GM23338 (cell line): Measurements from ENCODE around the gene CCDC93. TPM values are rescaled to one million over a fixed set of nuclear protein-coding genes. Genes with fewer than 3 reads are reported as not detected.

Experiments
- ATAC-seq: fragments of 200-7000 bp; cut with Tn5 transposase; 3 replicates; pipeline ENCODE4 v1.9.1; 2020
- DNase-seq: peaks from one replicate; pipeline ENCODE4 v3.0.0-alpha.2; 2015; ENCODE audit warnings: low spot score
- H2AFZ ChIP-seq: fragments of 200-600 bp; sonication (generic); 2 replicates; pipeline ENCODE4 v1.8.0; 2016; ENCODE audit warnings: antibody characterized with exemption, mild to moderate bottlenecking, moderate library complexity
- H3F3A ChIP-seq: fragments of 200-600 bp; sonication (generic); replicated peaks from 2 replicates; pipeline ENCODE4 v1.8.0; 2017; ENCODE audit warnings: antibody characterized with exemption, mixed run types, low read depth
- H3K27ac ChIP-seq: fragments of 200-600 bp; sonication (generic); 2 replicates; pipeline ENCODE4 v1.6.1; 2016; ENCODE audit warnings: low read depth
- H3K27me3 ChIP-seq: fragments of 200-600 bp; sonication (generic); 2 replicates; pipeline ENCODE4 v1.8.0; 2016; ENCODE audit warnings: mild to moderate bottlenecking, mixed run types, moderate library complexity; ENCODE audit not compliant: insufficient read depth
- H3K36me3 ChIP-seq: fragments of 200-600 bp; sonication (generic); 2 replicates; pipeline ENCODE4 v1.8.0; 2016; ENCODE audit warnings: mild to moderate bottlenecking; ENCODE audit not compliant: insufficient read depth
- H3K4me1 ChIP-seq: fragments of 200-600 bp; sonication (generic); 2 replicates; pipeline ENCODE4 v1.8.0; 2016; ENCODE audit warnings: mild to moderate bottlenecking, moderate library complexity; ENCODE audit not compliant: insufficient read depth
- H3K4me2 ChIP-seq: fragments of 200-600 bp; sonication (generic); 2 replicates; pipeline ENCODE4 v1.7.1; 2017; ENCODE audit warnings: mixed run types
- H3K4me3 ChIP-seq: fragments of 200-600 bp; sonication (generic); 2 replicates; pipeline ENCODE4 v1.6.1; 2016; ENCODE audit warnings: mixed run types
- H3K79me2 ChIP-seq: fragments of 200-600 bp; sonication (generic); replicated peaks from 2 replicates; pipeline ENCODE4 v1.8.0; 2017; ENCODE audit warnings: mild to moderate bottlenecking; ENCODE audit not compliant: insufficient read depth
- H3K9me2 ChIP-seq: fragments of 200-600 bp; sonication (generic); 2 replicates; pipeline ENCODE4 v1.8.0; 2017; ENCODE audit not compliant: insufficient read depth
- H4K20me1 ChIP-seq: fragments of 200-600 bp; sonication (generic); replicated peaks from 2 replicates; pipeline ENCODE4 v1.8.0; 2017; ENCODE audit warnings: mild to moderate bottlenecking; ENCODE audit not compliant: insufficient read depth
- H3K27ac Mint-ChIP-seq: 2 replicates; pipeline ENCODE4 v1.8.0; 2020; ENCODE audit warnings: inconsistent platforms, mild to moderate bottlenecking, moderate library complexity, mixed read lengths
- H3K27me3 Mint-ChIP-seq: 3 replicates; pipeline ENCODE4 v1.8.0; 2022; ENCODE audit warnings: low read depth, mild to moderate bottlenecking, moderate library complexity, mixed read lengths, inconsistent platforms; ENCODE audit not compliant: insufficient read depth, poor library complexity
- H3K36me3 Mint-ChIP-seq: 3 replicates; pipeline ENCODE4 v1.8.0; 2021; ENCODE audit warnings: low read depth, mild to moderate bottlenecking, inconsistent platforms, moderate library complexity, mixed read lengths
- H3K4me1 Mint-ChIP-seq: 3 replicates; pipeline ENCODE4 v1.8.0; 2020; ENCODE audit warnings: mild to moderate bottlenecking, inconsistent platforms, mixed read lengths
- H3K4me3 Mint-ChIP-seq: 3 replicates; pipeline ENCODE4 v1.8.0; 2021; ENCODE audit warnings: moderate library complexity, mild to moderate bottlenecking, inconsistent platforms, mixed read lengths
- H3K9me3 Mint-ChIP-seq: 3 replicates; pipeline ENCODE4 v1.8.0; 2020; ENCODE audit warnings: moderate library complexity, mild to moderate bottlenecking, inconsistent platforms, mixed read lengths
- CTCF ChIP-seq, 2 experiments: fragments of 200-600 bp in 1 of 2; sonication (generic) in 1 of 2; conservative IDR thresholded peaks; 2 replicates each; pipeline versions ENCODE4 v1.5.1 to v1.6.1; 2016 to 2017; ENCODE audit warnings: antibody characterized with exemption in 2 of 2, low read depth in 2 of 2, mild to moderate bottlenecking in 2 of 2, moderate library complexity in 1 of 2
- EZH2 ChIP-seq: fragments of 200-600 bp; sonication (generic); IDR thresholded peaks from one replicate; pipeline ENCODE4 v1.8.0; 2017; ENCODE audit warnings: antibody characterized with exemption, mild to moderate bottlenecking, low read depth; ENCODE audit not compliant: unreplicated experiment
- EZH2phosphoT487 ChIP-seq: fragments of 200-600 bp; sonication (generic); IDR thresholded peaks from one replicate; pipeline ENCODE4 v1.8.1; 2018; ENCODE audit warnings: antibody characterized with exemption; ENCODE audit not compliant: unreplicated experiment
- STAT1 ChIP-seq: IDR thresholded peaks from one replicate; pipeline ENCODE4 v1.6.1; 2016; ENCODE audit warnings: antibody characterized with exemption; ENCODE audit not compliant: unreplicated experiment
- polyA plus RNA-seq: library from polyadenylated mRNA; unstranded; fragments of >200 nt; fragmentation: Nextera tagmentation; extraction: Ambion mirVana; gene quantifications from 2 replicates; pipeline ENCODE4 v1.2.1, GENCODE V29; 2016
- total RNA-seq: library from RNA; depleted of rRNA; stranded (reverse); fragments of >200 nt; shearing (Covaris generic); gene quantifications from 2 replicates; pipeline ENCODE4 v1.2.3, GENCODE V29; 2014
- TF ChIP-seq, protein P1 (sequence below): IDR thresholded peaks from 2 replicates; pipeline ENCODE4 v1.6.1; 2016; ENCODE audit warnings: antibody characterized with exemption

CCDC93 gene
- total and polyA plus RNA-seq, 2 experiments from 2014 or later: 13.1 to 16.8 TPM

DNA sequence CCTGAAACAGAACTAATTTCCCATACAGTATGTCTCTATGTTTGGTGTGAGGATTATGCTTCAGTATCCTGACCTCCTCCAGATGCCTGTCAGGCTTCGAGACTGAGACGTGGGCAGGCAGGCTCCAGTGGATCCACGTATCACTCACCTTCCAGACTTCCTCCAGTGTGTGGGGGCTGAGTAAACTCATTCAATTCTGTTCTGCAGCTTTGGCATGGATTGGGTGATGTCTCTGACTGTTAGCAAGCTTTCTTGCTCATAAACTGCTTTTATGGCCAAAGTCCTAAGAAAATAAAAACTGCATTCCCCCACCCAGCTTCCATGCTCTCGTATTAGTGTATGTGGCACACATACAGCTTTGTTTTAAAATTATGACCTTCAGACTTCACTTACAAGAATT lies 53.6 kb downstream of the CCDC93 start (continued):
- TF ChIP-seq CTCF (conservative IDR thresholded peaks at IDR 0.05; ENCODE audit: low read depth in 2 of 2) (no peak), EZH2 (no peak), EZH2phosphoT487 (no peak)
- TF ChIP-seq, protein P1, sequence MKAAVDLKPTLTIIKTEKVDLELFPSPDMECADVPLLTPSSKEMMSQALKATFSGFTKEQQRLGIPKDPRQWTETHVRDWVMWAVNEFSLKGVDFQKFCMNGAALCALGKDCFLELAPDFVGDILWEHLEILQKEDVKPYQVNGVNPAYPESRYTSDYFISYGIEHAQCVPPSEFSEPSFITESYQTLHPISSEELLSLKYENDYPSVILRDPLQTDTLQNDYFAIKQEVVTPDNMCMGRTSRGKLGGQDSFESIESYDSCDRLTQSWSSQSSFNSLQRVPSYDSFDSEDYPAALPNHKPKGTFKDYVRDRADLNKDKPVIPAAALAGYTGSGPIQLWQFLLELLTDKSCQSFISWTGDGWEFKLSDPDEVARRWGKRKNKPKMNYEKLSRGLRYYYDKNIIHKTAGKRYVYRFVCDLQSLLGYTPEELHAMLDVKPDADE: no peak

GRCh38 chr2:117958186-117958585 lies 55.7 kb downstream of the CCDC93 start:
- TF ChIP-seq STAT1: no peak
- no peak for DNase-seq
- H3K36me3 ChIP-seq: peaks cover 5% of the 10 kb centered on the region; the same call in 1 of the 2 replicates
- H3K4me2 ChIP-seq: no peak overlapping the region
- no peak overlapping the region for H3K27ac Mint-ChIP-seq
- no peak overlapping the region for H3K4me3 ChIP-seq
- peaks cover 19% of the 10 kb centered on the region; the same call in 2 of the 3 replicates for H3K36me3 Mint-ChIP-seq
- no peaks in the 10 kb centered on the region for H3K27me3 ChIP-seq
- ATAC-seq: no peak
- H4K20me1 ChIP-seq: 0 out of 2 replicates have a peak, but pooled peaks cover 3% of the 10 kb centered on the region
- no peak overlapping the region for H2AFZ ChIP-seq
- no peaks in the 10 kb centered on the region for H3K79me2 ChIP-seq
- H3F3A ChIP-seq: no peaks in the 10 kb centered on the region
- no peak overlapping the region for H3K4me3 Mint-ChIP-seq
- no peak overlapping the region for H3K27ac ChIP-seq
- H3K4me1 ChIP-seq: no peaks in the 10 kb centered on the region
- H3K9me3 Mint-ChIP-seq: no peaks in the 10 kb centered on the region
- H3K4me1 Mint-ChIP-seq: no peaks in the 10 kb centered on the region
- no peaks in the 10 kb centered on the region for H3K27me3 Mint-ChIP-seq
- no peaks in the 10 kb centered on the region for H3K9me2 ChIP-seq

- no peak for DNase-seq
Observed at GRCh38 chr2:117957616-117958015, 56.3 kb downstream of the CCDC93 start.

More at GRCh38 chr2:117957616-117958015, 56.3 kb downstream of the CCDC93 start:
- Mint-ChIP-seq H3K36me3 (peaks cover 19% of the 10 kb centered on the region; the same call in 2 of the 3 replicates), H3K27me3 (no peaks in the 10 kb centered on the region), H3K9me3 (no peaks in the 10 kb centered on the region), H3K4me3 (no peak overlapping the region), H3K4me1 (no peaks in the 10 kb centered on the region), H3K27ac (peak overlapping the region; percentile 17; the same call in 1 of the 2 replicates)
- TF ChIP-seq, protein P1: no peak
- ATAC-seq: no peak
- Histone ChIP-seq H3K36me3 (peaks cover 5% of the 10 kb centered on the region; the same call in 1 of the 2 replicates), H2AFZ (no peak overlapping the region), H3K4me2 (no peak overlapping the region), H3K27me3 (no peaks in the 10 kb centered on the region), H3K4me1 (no peaks in the 10 kb centered on the region), H3K4me3 (no peak overlapping the region), H3F3A (no peaks in the 10 kb centered on the region), H3K79me2 (no peaks in the 10 kb centered on the region), H4K20me1 (peaks cover 3% of the 10 kb centered on the region), H3K9me2 (no peaks in the 10 kb centered on the region), H3K27ac (no peak overlapping the region)
